GM23338 (cell line): ENCODE results near the gene TANGO6.

ENCODE experiments used
- CREB1 ChIP-seq: fragments of 250-450 bp; sonication (Bioruptor Pico); IDR thresholded peaks from 2 replicates; pipeline ENCODE4 v1.5.0; 2020; ENCODE audit warnings: low read depth, mild to moderate bottlenecking, moderate library complexity
- CTCF ChIP-seq, 2 experiments: fragments of 200-600 bp in 1 of 2; sonication (generic) in 1 of 2; conservative IDR thresholded peaks; 2 replicates each; pipeline versions ENCODE4 v1.5.1 to v1.6.1; 2016 to 2017; ENCODE audit warnings: antibody characterized with exemption in 2 of 2, low read depth in 2 of 2, mild to moderate bottlenecking in 2 of 2, moderate library complexity in 1 of 2
- ETS1 ChIP-seq: IDR thresholded peaks from 2 replicates; pipeline ENCODE4 v1.6.1; 2016; ENCODE audit warnings: antibody characterized with exemption
- EZH2 ChIP-seq: fragments of 200-600 bp; sonication (generic); IDR thresholded peaks from one replicate; pipeline ENCODE4 v1.8.0; 2017; ENCODE audit warnings: antibody characterized with exemption, mild to moderate bottlenecking, low read depth; ENCODE audit not compliant: unreplicated experiment
- EZH2phosphoT487 ChIP-seq: fragments of 200-600 bp; sonication (generic); IDR thresholded peaks from one replicate; pipeline ENCODE4 v1.8.1; 2018; ENCODE audit warnings: antibody characterized with exemption; ENCODE audit not compliant: unreplicated experiment
- JUNB ChIP-seq: IDR thresholded peaks from one replicate; pipeline ENCODE4 v1.6.1; 2016; ENCODE audit warnings: antibody characterized with exemption; ENCODE audit not compliant: unreplicated experiment
- NANOG ChIP-seq: IDR thresholded peaks from 2 replicates; pipeline ENCODE4 v1.6.1; 2016; ENCODE audit warnings: antibody characterized with exemption, borderline replicate concordance
- POLR2AphosphoS5 ChIP-seq: IDR thresholded peaks from 2 replicates; pipeline ENCODE4 v1.6.1; 2016; ENCODE audit warnings: antibody characterized with exemption, low read depth
- REST ChIP-seq: IDR thresholded peaks from one replicate; pipeline ENCODE4 v1.6.1; 2018; ENCODE audit warnings: antibody characterized with exemption; ENCODE audit not compliant: unreplicated experiment
- ZNF114 ChIP-seq: fragments of 250-450 bp; sonication (Bioruptor Pico); IDR thresholded peaks from 2 replicates; pipeline ENCODE4 v1.5.0; 2020; ENCODE audit warnings: mild to moderate bottlenecking, moderate library complexity
- ZNF331 ChIP-seq: fragments of 250-450 bp; sonication (Bioruptor Pico); IDR thresholded peaks from 2 replicates; pipeline ENCODE4 v1.5.0; 2020; ENCODE audit warnings: low read depth, mild to moderate bottlenecking, moderate library complexity

- no peak for TF ChIP-seq CREB1 (CRISPR knock-in tag)
- TF ChIP-seq CTCF (conservative IDR thresholded peaks at IDR 0.05; ENCODE audit: low read depth in 2 of 2): no peak
- TF ChIP-seq ZNF331 (CRISPR knock-in tag): no peak
- no peak for TF ChIP-seq REST
- no peak for TF ChIP-seq POLR2AphosphoS5
- TF ChIP-seq EZH2: no peak
- TF ChIP-seq NANOG: no peak
- no peak for TF ChIP-seq ETS1
- TF ChIP-seq JUNB: no peak
- no peak for TF ChIP-seq EZH2phosphoT487
- TF ChIP-seq ZNF114: no peak
Measured at GRCh38 chr16:68991075-68991474, 147.7 kb downstream of the TANGO6 start.
